CD4-positive, alpha-beta T cell (primary cell): ENCODE measurements around the gene XRRA1. TPM values are rescaled to one million over a fixed set of nuclear protein-coding genes. Genes with fewer than 3 reads are reported as not detected.

Experiments used
- ATAC-seq: fragments of 200-7000 bp; cut with Tn5 transposase; one replicate; pipeline ENCODE4 v1.10.0; 2022; ENCODE audit warnings: mild to moderate bottlenecking; ENCODE audit not compliant: poor library complexity
- CTCF ChIA-PET: fragments of 350-600 bp; sonication (Branson Sonifier 250); formaldehyde crosslinking; loops from one replicate; lab custom pipeline; 2021; ENCODE audit warnings: antibody characterized with exemption, inconsistent platforms; lab: Charles Lee
- POLR2A ChIA-PET: fragments of 350-600 bp; sonication (Branson Sonifier 250); formaldehyde crosslinking; loops from one replicate; lab custom pipeline; 2021; ENCODE audit warnings: antibody characterized with exemption, inconsistent platforms; lab: Charles Lee
- DNase-seq, 14 experiments: peaks; one replicate each; pipeline ENCODE4 v3.0.0-alpha.2; 2013 to 2020; ENCODE audit warnings: mixed read lengths in 2 of 14
- H3K27ac ChIP-seq, 2 donors: one replicate each; pipeline versions ENCODE4 v1.5.1 to v1.7.0; 2013; ENCODE audit warnings: low read length in 2 of 2, low read depth in 1 of 2, mild to moderate bottlenecking in 1 of 2
- H3K27me3 ChIP-seq, 2 experiments: 1 replicate in 1 of 2; 2 replicates in 1 of 2; pipeline versions ENCODE4 v1.6.1 to v1.7.0; 2013; ENCODE audit warnings: low read length in 2 of 2, control low read depth in 1 of 2, mild to moderate bottlenecking in 1 of 2, moderate library complexity in 1 of 2; ENCODE audit not compliant: insufficient read depth in 2 of 2, control insufficient read depth in 1 of 2
- H3K36me3 ChIP-seq: one replicate; pipeline ENCODE4 v1.6.1; 2013; ENCODE audit warnings: low read length, control low read depth; ENCODE audit not compliant: insufficient read depth
- H3K4me1 ChIP-seq: one replicate; pipeline ENCODE4 v1.6.1; 2013; ENCODE audit warnings: low read length, control low read depth; ENCODE audit not compliant: insufficient read depth
- H3K4me3 ChIP-seq: one replicate; pipeline ENCODE4 v1.5.1; 2013; ENCODE audit warnings: mild to moderate bottlenecking, low read length, moderate library complexity
- H3K9me3 ChIP-seq, 2 experiments: 1 replicate in 1 of 2; 2 replicates in 1 of 2; pipeline versions ENCODE4 v1.6.1 to v1.7.0; 2013; ENCODE audit warnings: low read length in 2 of 2, mild to moderate bottlenecking in 2 of 2, control low read depth in 1 of 2, moderate library complexity in 1 of 2; ENCODE audit not compliant: control insufficient read depth in 1 of 2, insufficient read depth in 1 of 2
- H3K27ac Mint-ChIP-seq: one replicate; pipeline ENCODE4 v1.8.0; 2020; ENCODE audit warnings: mixed read lengths
- H3K27me3 Mint-ChIP-seq: one replicate; pipeline ENCODE4 v1.8.0; 2021; ENCODE audit warnings: mixed read lengths
- H3K36me3 Mint-ChIP-seq: one replicate; pipeline ENCODE4 v1.8.0; 2021; ENCODE audit warnings: low read depth, mixed read lengths
- H3K4me1 Mint-ChIP-seq: one replicate; pipeline ENCODE4 v1.8.0; 2021; ENCODE audit warnings: low read depth, mixed read lengths
- H3K4me3 Mint-ChIP-seq: one replicate; pipeline ENCODE4 v1.8.0; 2020; ENCODE audit warnings: mild to moderate bottlenecking, mixed read lengths
- H3K9me3 Mint-ChIP-seq: one replicate; pipeline ENCODE4 v1.8.0; 2020; ENCODE audit warnings: mixed read lengths
- CTCF ChIP-seq: fragments of 200-600 bp; IDR thresholded peaks from one replicate; pipeline ENCODE4 v1.8.0; 2022; ENCODE audit warnings: antibody characterized with exemption, mild to moderate bottlenecking
- intact Hi-C, 2 experiments: fragments of 100-400 bp; cut with DNase I in 1 of 2; cut with micrococcal nuclease in 1 of 2; formaldehyde crosslinking; loops; one replicate each; pipeline versions ENCODE4 v1.15.1 to v1.9.0; 2023 to 2025; cut with DNase I, micrococcal nuclease
- total RNA-seq, 174 experiments: library from RNA in 2 of 174; stranded (reverse) in 2 of 174; gene quantifications; one replicate each; pipeline ENCODE4 v1.2.3 and lab custom pipeline; 2021 to 2026

Gene XRRA1
- total RNA-seq, 2 experiments from 2014 or later = 12.2 to 12.5 TPM

- Histone ChIP-seq H3K36me3 (peaks cover 22% of the 10 kb centered on the region), H3K9me3 (no peaks in the 10 kb centered on the region), H3K4me1 (peaks cover 35% of the 10 kb centered on the region), H3K4me3 (peak overlapping the region; percentile 85), H3K27me3 (no peaks in the 10 kb centered on the region), H3K27ac (peak overlapping the region in 1 of 2 donors; percentile 76)
- TF ChIP-seq CTCF = no peak
- Mint-ChIP-seq H3K27ac (peak overlapping the region; percentile 90), H3K36me3 (peaks cover 58% of the 10 kb centered on the region), H3K4me3 (peak overlapping the region; percentile 96), H3K9me3 (no peaks in the 10 kb centered on the region), H3K27me3 (no peaks in the 10 kb centered on the region), H3K4me1 (peaks cover 71% of the 10 kb centered on the region)
- intact Hi-C loops = loop anchor here (1.0 to 10.0 kb wide), 7 partner anchors 37 to 1355 kb away; partner anchors contain the start of genes C2CD3 (in 1 of the 2), FAM168A (in 1 of the 2), LIPT2 (in 1 of the 2) and NEU3 (in 1 of the 2)
- CTCF ChIA-PET = interaction anchor here (0.8 kb wide), 1 partner anchor 299 kb away, joined by 3 read pairs; no protein-coding TSS in a partner anchor
- ATAC-seq (no peak), DNase-seq (peak in 1 of 14 experiments; percentile 10)
- POLR2A ChIA-PET = interaction anchor here (1.1 to 2.5 kb wide), 4 partner anchors 11 to 457 kb away, joined by 3 to 22 read pairs (median 7); partner anchors contain the start of genes LIPT2 and NEU3
These were observed 854 bp upstream of the XRRA1 start for GRCh38 chr11:74949753-74950137.

- Histone ChIP-seq H3K27me3 (no peaks in the 10 kb centered on the region), H3K4me3 (peak overlapping the region; percentile 85), H3K36me3 (peaks cover 23% of the 10 kb centered on the region), H3K9me3 (no peaks in the 10 kb centered on the region), H3K27ac (peak overlapping the region; percentile 70 to 76), H3K4me1 (peaks cover 35% of the 10 kb centered on the region)
- intact Hi-C loops = loop anchor here (2.0 to 10.0 kb wide), 4 partner anchors 39 to 1354 kb away; partner anchors contain the start of genes FAM168A (in 1 of the 2), LIPT2 (in 1 of the 2), NEU3 (in 1 of the 2) and RPS3 (in 1 of the 2)
- peak overlapping the region; percentile 90 for H3K27ac Mint-ChIP-seq
- H3K4me3 Mint-ChIP-seq = peak overlapping the region; percentile 96
- peaks cover 57% of the 10 kb centered on the region for H3K36me3 Mint-ChIP-seq
- ATAC-seq (peak; percentile 18), DNase-seq (no peak)
- TF ChIP-seq CTCF = no peak
- H3K27me3 Mint-ChIP-seq = no peaks in the 10 kb centered on the region
- ChIA-PET POLR2A (interaction anchor here (1.4 to 2.5 kb wide), 3 partner anchors 41 to 455 kb away, joined by 6 to 22 read pairs (median 8); partner anchors contain the start of genes LIPT2 and NEU3), CTCF (interaction anchor here (0.9 to 1.1 kb wide), 3 partner anchors 16 to 293 kb away, joined by 3 read pairs; no protein-coding TSS in a partner anchor)
- H3K9me3 Mint-ChIP-seq = no peaks in the 10 kb centered on the region
- H3K4me1 Mint-ChIP-seq = peaks cover 59% of the 10 kb centered on the region
These were observed 369 bp downstream of the XRRA1 start for GRCh38 chr11:74948546-74948897.

GRCh38 chr11:74942073-74942759, 6.7 kb downstream of the XRRA1 start:
- intact Hi-C loops = loop anchor here in 1 of 2 experiments (10.0 kb wide), 1 partner anchor 1347 kb away; the partner anchor contains the start of gene FAM168A
- no peak overlapping the region for H3K27ac Mint-ChIP-seq
- no peak overlapping the region for H3K4me3 ChIP-seq
- peaks cover 73% of the 10 kb centered on the region for H3K36me3 ChIP-seq
- no peaks in the 10 kb centered on the region for H3K9me3 Mint-ChIP-seq
- H3K36me3 Mint-ChIP-seq = peaks cover 64% of the 10 kb centered on the region
- no peaks in the 10 kb centered on the region for H3K9me3 ChIP-seq
- ATAC-seq (no peak), DNase-seq (no peak)
- CTCF ChIA-PET = no interaction called here
- H3K4me1 Mint-ChIP-seq = peaks cover 5% of the 10 kb centered on the region
- TF ChIP-seq CTCF = no peak
- no peak overlapping the region for H3K27ac ChIP-seq
- H3K4me3 Mint-ChIP-seq = no peak overlapping the region
- peaks cover 4% of the 10 kb centered on the region for H3K4me1 ChIP-seq
- H3K27me3 ChIP-seq = no peaks in the 10 kb centered on the region
- no peaks in the 10 kb centered on the region for H3K27me3 Mint-ChIP-seq
- POLR2A ChIA-PET = no interaction called here
